ENCODE data around the gene CYP4A22. TPM values are rescaled to one million over a fixed set of nuclear protein-coding genes. Genes with fewer than 3 reads are reported as not detected.
"Not testable (repeated sequence)": the region's sequence is repeated elsewhere in the genome, so short reads cannot be mapped to it uniquely, and the experiment has no call there.

Gene CYP4A22
- total and polyA plus RNA-seq, 2 donors (not counting 1 experiment from before 2014, with no cell fraction given): not detected

DNA sequence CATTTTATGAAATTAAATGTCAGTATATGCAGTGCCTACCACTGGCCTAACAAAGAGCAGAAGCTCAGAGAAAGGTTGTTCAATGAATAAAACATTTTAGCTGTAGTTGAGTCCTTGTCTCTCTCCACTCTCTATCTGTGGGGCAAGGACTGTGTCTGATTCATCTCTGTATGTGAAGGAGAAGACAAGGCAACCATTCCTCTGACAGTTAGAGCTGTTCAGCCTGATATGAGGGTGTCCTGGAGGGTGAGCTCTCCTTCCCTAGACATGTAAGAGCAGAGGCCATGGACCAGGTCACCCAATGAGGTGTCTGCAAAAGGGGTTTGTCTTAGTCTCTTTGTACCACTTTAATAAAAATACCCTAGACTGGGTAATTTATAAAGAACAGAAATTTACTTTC, 57.1 kb downstream of the CYP4A22 start:
- no peak for DNase-seq (ENCODE audit: low read depth in 2 of 2)
- TF ChIP-seq, protein P1, sequence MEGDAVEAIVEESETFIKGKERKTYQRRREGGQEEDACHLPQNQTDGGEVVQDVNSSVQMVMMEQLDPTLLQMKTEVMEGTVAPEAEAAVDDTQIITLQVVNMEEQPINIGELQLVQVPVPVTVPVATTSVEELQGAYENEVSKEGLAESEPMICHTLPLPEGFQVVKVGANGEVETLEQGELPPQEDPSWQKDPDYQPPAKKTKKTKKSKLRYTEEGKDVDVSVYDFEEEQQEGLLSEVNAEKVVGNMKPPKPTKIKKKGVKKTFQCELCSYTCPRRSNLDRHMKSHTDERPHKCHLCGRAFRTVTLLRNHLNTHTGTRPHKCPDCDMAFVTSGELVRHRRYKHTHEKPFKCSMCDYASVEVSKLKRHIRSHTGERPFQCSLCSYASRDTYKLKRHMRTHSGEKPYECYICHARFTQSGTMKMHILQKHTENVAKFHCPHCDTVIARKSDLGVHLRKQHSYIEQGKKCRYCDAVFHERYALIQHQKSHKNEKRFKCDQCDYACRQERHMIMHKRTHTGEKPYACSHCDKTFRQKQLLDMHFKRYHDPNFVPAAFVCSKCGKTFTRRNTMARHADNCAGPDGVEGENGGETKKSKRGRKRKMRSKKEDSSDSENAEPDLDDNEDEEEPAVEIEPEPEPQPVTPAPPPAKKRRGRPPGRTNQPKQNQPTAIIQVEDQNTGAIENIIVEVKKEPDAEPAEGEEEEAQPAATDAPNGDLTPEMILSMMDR (conservative IDR thresholded peaks at IDR 0.05 in 1 of 2, IDR thresholded peaks at IDR 0.05 in 1 of 2; ENCODE audit: low read depth in 1 of 2, low read length in 2 of 2): no peak
- TF ChIP-seq EZH2 (IDR thresholded peaks at IDR 0.05; ENCODE audit: low read length, missing control alignments): no peak
- Histone ChIP-seq H3K36me3 (ENCODE audit: control insufficient read depth, insufficient read depth, low read length) (no peaks in the 10 kb centered on the region), H3K4me1 (ENCODE audit: control insufficient read depth, extremely low read depth, insufficient read depth, low read length) (peaks cover 2% of the 10 kb centered on the region), H3K79me2 (ENCODE audit: control insufficient read depth, insufficient read depth, low read length) (no peaks in the 10 kb centered on the region), H4K20me1 (ENCODE audit: control insufficient read depth, extremely low read depth, insufficient read depth, low read length) (no peaks in the 10 kb centered on the region), H3K4me2 (ENCODE audit: extremely low read depth, insufficient read depth, low read length) (no peak overlapping the region), H3K27ac (ENCODE audit: insufficient read depth, low read length) (no peak overlapping the region), H3K9me3 (ENCODE audit: control insufficient read depth, insufficient read depth, low read depth, low read length) (no peaks in the 10 kb centered on the region), H2AFZ (ENCODE audit: low read length) (no peak overlapping the region), H3K27me3 (ENCODE audit: control insufficient read depth, insufficient read depth, low read length) (peaks cover 4% of the 10 kb centered on the region), H3K4me3 (replicated peaks in 1 of 4; ENCODE audit: control extremely low read depth in 1 of 4, insufficient read depth in 1 of 4, low read depth in 3 of 4, low read length in 4 of 4) (no peak overlapping the region), H3K9ac (ENCODE audit: insufficient read depth, low read length) (no peak overlapping the region)

DNA sequence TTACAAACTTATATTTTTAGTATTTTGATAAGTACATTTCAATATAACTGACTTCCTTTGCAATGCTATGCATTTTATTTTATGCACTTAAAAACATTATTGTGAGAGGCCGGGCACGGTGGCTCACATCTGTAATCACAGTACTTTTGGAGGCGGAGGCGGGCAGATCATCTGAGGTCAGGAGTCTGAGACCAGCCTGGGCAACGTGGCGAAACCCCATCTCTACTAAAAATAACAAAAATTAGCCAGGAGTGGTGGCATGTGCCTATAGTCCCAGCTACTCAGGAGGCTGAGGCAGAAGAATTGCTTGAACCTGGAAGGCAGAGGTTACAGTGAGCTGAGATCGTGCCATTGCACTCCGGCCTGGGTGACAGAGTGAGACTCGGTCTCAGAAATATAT, 58.7 kb downstream of the CYP4A22 start:
- not testable (repeated sequence) for H3K9ac ChIP-seq (ENCODE audit: insufficient read depth, low read length); DNase-seq (ENCODE audit: low read depth in 2 of 2); H3K27ac ChIP-seq (ENCODE audit: insufficient read depth, low read length); H2AFZ ChIP-seq (ENCODE audit: low read length); H3K4me1 ChIP-seq (ENCODE audit: control insufficient read depth, extremely low read depth, insufficient read depth, low read length); H3K4me2 ChIP-seq (ENCODE audit: extremely low read depth, insufficient read depth, low read length); H4K20me1 ChIP-seq (ENCODE audit: control insufficient read depth, extremely low read depth, insufficient read depth, low read length); H3K27me3 ChIP-seq (ENCODE audit: control insufficient read depth, insufficient read depth, low read length); H3K4me3 ChIP-seq (replicated peaks in 1 of 4; ENCODE audit: control extremely low read depth in 1 of 4, insufficient read depth in 1 of 4, low read depth in 3 of 4, low read length in 4 of 4); H3K9me3 ChIP-seq (ENCODE audit: control insufficient read depth, insufficient read depth, low read depth, low read length); H3K36me3 ChIP-seq (ENCODE audit: control insufficient read depth, insufficient read depth, low read length); H3K79me2 ChIP-seq (ENCODE audit: control insufficient read depth, insufficient read depth, low read length)

DNA sequence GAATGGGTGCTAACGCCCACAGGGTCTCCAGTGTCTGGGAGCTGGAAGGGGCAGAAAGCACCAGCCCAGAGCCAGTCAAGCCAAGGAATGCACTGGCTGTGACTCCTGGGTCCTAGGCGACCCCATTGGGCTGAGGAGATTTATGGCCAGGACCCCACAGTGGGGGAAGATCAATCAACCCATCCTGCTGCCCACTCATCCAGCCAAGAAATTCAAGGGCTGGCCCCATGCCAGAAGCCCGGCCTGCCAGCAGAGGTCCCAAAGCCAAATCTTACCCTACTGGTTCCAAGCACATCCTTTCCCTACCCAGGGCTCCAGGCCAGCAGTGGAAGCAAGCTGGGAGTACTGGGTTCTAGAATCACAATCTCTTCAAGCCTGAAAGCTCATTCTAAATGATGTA, 59.4 kb downstream of the CYP4A22 start:
- H3K4me3 ChIP-seq (replicated peaks in 1 of 4; ENCODE audit: control extremely low read depth in 1 of 4, insufficient read depth in 1 of 4, low read depth in 3 of 4, low read length in 4 of 4): no peak overlapping the region
- H3K36me3 ChIP-seq (ENCODE audit: control insufficient read depth, insufficient read depth, low read length): no peaks in the 10 kb centered on the region
- H4K20me1 ChIP-seq (ENCODE audit: control insufficient read depth, extremely low read depth, insufficient read depth, low read length): no peaks in the 10 kb centered on the region
- no peak overlapping the region for H3K9ac ChIP-seq (ENCODE audit: insufficient read depth, low read length)
- no peak overlapping the region for H2AFZ ChIP-seq (ENCODE audit: low read length)
- DNase-seq (ENCODE audit: low read depth in 2 of 2): no peak
- peaks cover 4% of the 10 kb centered on the region for H3K27me3 ChIP-seq (ENCODE audit: control insufficient read depth, insufficient read depth, low read length)
- no peak overlapping the region for H3K4me2 ChIP-seq (ENCODE audit: extremely low read depth, insufficient read depth, low read length)
- no peak overlapping the region for H3K27ac ChIP-seq (ENCODE audit: insufficient read depth, low read length)
- TF ChIP-seq EZH2 (IDR thresholded peaks at IDR 0.05; ENCODE audit: low read length, missing control alignments): no peak
- TF ChIP-seq, protein P1 (conservative IDR thresholded peaks at IDR 0.05 in 1 of 2, IDR thresholded peaks at IDR 0.05 in 1 of 2; ENCODE audit: low read depth in 1 of 2, low read length in 2 of 2): no peak
- no peaks in the 10 kb centered on the region for H3K4me1 ChIP-seq (ENCODE audit: control insufficient read depth, extremely low read depth, insufficient read depth, low read length)
- H3K9me3 ChIP-seq (ENCODE audit: control insufficient read depth, insufficient read depth, low read depth, low read length): no peaks in the 10 kb centered on the region
- H3K79me2 ChIP-seq (ENCODE audit: control insufficient read depth, insufficient read depth, low read length): no peaks in the 10 kb centered on the region

All from fibroblast of lung (primary cell).